Body of pancreas (tissue), 4 donors: ENCODE results near the gene FIBIN. TPM values are rescaled to one million over a fixed set of nuclear protein-coding genes. Genes with fewer than 3 reads are reported as not detected.

ENCODE experiments used
- ATAC-seq: fragments of 150-250 bp; one replicate; pipeline ENCODE4 v1.9.1; 2016
- DNase-seq, 4 donors: peaks; one replicate each; pipeline ENCODE4 v3.0.0-alpha.2; 2019
- H3K27ac ChIP-seq, 4 donors: fragments of 200-600 bp; sonication (generic); 1 replicate in 3 of 4; 2 replicates in 1 of 4; pipeline versions ENCODE4 v1.5.1 to v1.6.1; 2016 to 2019; ENCODE audit warnings: mild to moderate bottlenecking in 1 of 4, mixed read lengths in 1 of 4, moderate library complexity in 1 of 4
- H3K27me3 ChIP-seq, 2 donors: fragments of 200-600 bp; sonication (generic); one replicate each; pipeline ENCODE4 v1.6.0; 2016; ENCODE audit warnings: mild to moderate bottlenecking in 1 of 2
- H3K36me3 ChIP-seq, 2 donors: fragments of 200-600 bp; sonication (generic); replicated peaks in 1 of 2; 2 replicates each; pipeline ENCODE4 v1.5.1; 2016; ENCODE audit warnings: low read depth in 2 of 2; ENCODE audit not compliant: insufficient read depth in 1 of 2
- H3K4me1 ChIP-seq: fragments of 200-600 bp; sonication (generic); one replicate; pipeline ENCODE4 v1.6.0; 2016
- H3K4me3 ChIP-seq, 2 donors: fragments of 200-600 bp; sonication (generic); 1 replicate in 1 of 2; 2 replicates in 1 of 2; pipeline ENCODE4 v1.5.1; 2016 to 2019
- H3K9me3 ChIP-seq, 3 donors: fragments of 200-600 bp; sonication (generic); 1 replicate in 2 of 3; 2 replicates in 1 of 3; pipeline ENCODE4 v1.5.1; 2016
- CTCF ChIP-seq, 7 experiments: fragments of 450-650 bp in 4 of 7; fragments of 200-600 bp in 3 of 7; sonication (generic) in 3 of 7; IDR thresholded peaks; one replicate each; pipeline ENCODE4 v1.5.1; 2016 to 2019; ENCODE audit warnings: antibody characterized with exemption in 7 of 7
- POLR2A ChIP-seq, 3 donors: fragments of 450-650 bp; IDR thresholded peaks; one replicate each; pipeline ENCODE4 v1.6.1; 2016; ENCODE audit warnings: antibody characterized with exemption in 3 of 3, mild to moderate bottlenecking in 2 of 3
- WGBS, 2 donors: methylation state at CpG; one replicate each; pipeline ENCODE4 v1.1.5; 2017; 5-methylcytosine and 5-hydroxymethylcytosine counted together
- intact Hi-C: fragments of 100-400 bp; cut with DNase I; formaldehyde crosslinking; loops from one replicate; pipeline ENCODE4 v1.15.1; 2023
- total RNA-seq, 2 donors: library from RNA; depleted of rRNA; stranded (reverse); fragments of >200 nt; gene quantifications; one replicate each; pipeline ENCODE4 v1.1.0, GENCODE V29; 2016

Gene FIBIN
- total RNA-seq: 10 to 100 TPM in 1 of 2 donors, 1 to 10 TPM in 1; 9.6 to 10.5 TPM

GRCh38 chr11:26993965-26994457 is at the start of gene FIBIN:
FIBIN (plus strand) TSS chr11:26994112; CDS start chr11:26994527, 415 bp downstream.
- 0 to 4% methylated on average over 5 to 22 of the region's 22 CpGs for WGBS, 2 donors
- Histone ChIP-seq H3K27ac (peak within 1 kb of the TSS in 3 of 4 donors; percentile 25 to 56 (median 38)), H3K36me3 (no peaks in the 10 kb centered on the region), H3K4me3 (peak within 1 kb of the TSS in 1 of 2 donors; percentile 3), H3K4me1 (peaks cover 10% of the 10 kb centered on the region), H3K27me3 (no peaks in the 10 kb centered on the region), H3K9me3 (no peaks in the 10 kb centered on the region)
- ATAC-seq (peak; percentile 59), DNase-seq (peak; percentile 12 to 17 (median 16))
- intact Hi-C loops: no loop called here
- no peak for TF ChIP-seq CTCF (IDR thresholded peaks at IDR 0.05)
- peak in 1 of 3 donors; percentile 18 for TF ChIP-seq POLR2A (IDR thresholded peaks at IDR 0.05)

GRCh38 chr11:26944866-26945664 is 48.8 kb upstream of the FIBIN start:
- Histone ChIP-seq H3K27ac (no peak overlapping the region), H3K27me3 (no peaks in the 10 kb centered on the region), H3K4me3 (no peak overlapping the region), H3K36me3 (no peaks in the 10 kb centered on the region), H3K9me3 (no peaks in the 10 kb centered on the region), H3K4me1 (no peaks in the 10 kb centered on the region)
- no peak for ATAC-seq
- no peak for DNase-seq
- 23 to 33% methylated on average over 3 of the region's 3 CpGs for whole genome bisulfite sequencing, 2 donors
- TF ChIP-seq CTCF (IDR thresholded peaks at IDR 0.05): no peak
- no peak for TF ChIP-seq POLR2A (IDR thresholded peaks at IDR 0.05)
- intact Hi-C loops: no loop called here

- DNase-seq (no peak), ATAC-seq (no peak)
- WGBS, 2 donors: 66% methylated on average over 2 of the region's 2 CpGs
- intact Hi-C loops: no loop called here
- Histone ChIP-seq H3K27me3 (no peaks in the 10 kb centered on the region), H3K4me3 (no peak overlapping the region), H3K9me3 (no peaks in the 10 kb centered on the region), H3K4me1 (no peaks in the 10 kb centered on the region), H3K36me3 (no peaks in the 10 kb centered on the region), H3K27ac (no peak overlapping the region)
- TF ChIP-seq CTCF (IDR thresholded peaks at IDR 0.05) (no peak), POLR2A (IDR thresholded peaks at IDR 0.05) (no peak)
Observed at GRCh38 chr11:26946257-26946716, 47.6 kb upstream of the FIBIN start.

GRCh38 chr11:26947379-26947844 is 46.5 kb upstream of the FIBIN start:
- no peak overlapping the region for H3K4me3 ChIP-seq
- ATAC-seq (peak; percentile 70), DNase-seq (peak in 2 of 4 donors; percentile 15 to 38)
- intact Hi-C loops: no loop called here
- 60% methylated on average over 2 of the region's 2 CpGs for WGBS, 2 donors
- H3K36me3 ChIP-seq: no peaks in the 10 kb centered on the region
- H3K9me3 ChIP-seq: no peaks in the 10 kb centered on the region
- H3K27ac ChIP-seq: no peak overlapping the region
- no peaks in the 10 kb centered on the region for H3K4me1 ChIP-seq
- no peak for TF ChIP-seq CTCF (IDR thresholded peaks at IDR 0.05)
- no peak for TF ChIP-seq POLR2A (IDR thresholded peaks at IDR 0.05)
- no peaks in the 10 kb centered on the region for H3K27me3 ChIP-seq
